GM18507 (cell line): ENCODE data around the gene HDAC7.
A peak's percentile ranks its signal among the peaks of the same experiment; 100 is the strongest.
"Not testable (repeated sequence)": the region's sequence is repeated elsewhere in the genome, so short reads cannot be mapped to it uniquely, and the experiment has no call there.

Source experiments
- DNase-seq: peaks from one replicate; pipeline ENCODE4 v3.0.0; 2011; ENCODE audit warnings: low read depth; ENCODE audit not compliant: insufficient read length; ENCODE audit errors: extremely low spot score
- FAIRE-seq: peaks from 2 replicates; lab custom pipeline; 2011; peaks lifted over from hg19 to GRCh38; lab: Jason Lieb, UNC

The HDAC7 gene

DNA sequence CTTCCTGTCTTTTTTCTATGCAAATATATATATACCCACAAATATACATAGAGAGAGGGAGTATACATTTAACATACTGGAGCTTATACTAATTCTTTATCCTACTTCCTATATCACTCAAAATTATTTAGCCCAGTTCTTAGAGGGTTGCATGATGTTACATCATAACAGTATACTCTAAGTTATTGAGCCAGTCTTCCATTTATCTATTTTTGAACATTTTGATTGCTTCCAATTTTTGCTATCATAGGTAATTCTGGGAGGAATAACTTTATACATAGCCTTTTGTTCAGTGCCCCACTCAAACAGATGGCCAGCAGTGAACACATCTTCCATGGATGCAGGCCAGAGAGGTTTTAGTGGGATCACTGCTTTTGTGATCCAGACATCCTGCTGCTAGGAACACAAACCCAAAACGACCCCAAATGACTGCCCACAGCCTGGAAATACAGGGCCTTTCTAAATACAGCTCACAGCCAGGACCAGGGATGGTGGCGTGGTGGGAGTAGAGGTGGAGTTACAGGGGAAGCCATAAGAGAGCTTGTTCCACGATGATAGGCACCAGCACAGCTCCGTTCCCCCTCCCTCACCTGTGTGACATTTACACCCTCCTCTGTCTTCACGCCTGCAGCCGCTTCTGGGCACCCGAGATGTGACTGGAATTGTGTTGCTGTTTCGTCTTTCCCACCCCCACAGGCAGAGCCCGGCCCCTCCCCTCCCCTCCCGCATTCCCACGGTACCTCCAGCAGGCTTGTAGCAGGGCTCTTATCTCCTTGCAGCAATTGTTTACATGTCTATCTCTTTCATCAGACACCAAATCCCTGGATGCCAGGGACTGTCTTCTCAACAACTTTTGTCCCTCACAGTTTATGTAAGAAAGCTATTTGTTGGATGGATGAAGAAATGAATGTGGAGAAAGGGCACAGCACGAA is 30.7 kb upstream of the HDAC7 start:
- DNase-seq (no peak), FAIRE-seq (no peak)

DNA sequence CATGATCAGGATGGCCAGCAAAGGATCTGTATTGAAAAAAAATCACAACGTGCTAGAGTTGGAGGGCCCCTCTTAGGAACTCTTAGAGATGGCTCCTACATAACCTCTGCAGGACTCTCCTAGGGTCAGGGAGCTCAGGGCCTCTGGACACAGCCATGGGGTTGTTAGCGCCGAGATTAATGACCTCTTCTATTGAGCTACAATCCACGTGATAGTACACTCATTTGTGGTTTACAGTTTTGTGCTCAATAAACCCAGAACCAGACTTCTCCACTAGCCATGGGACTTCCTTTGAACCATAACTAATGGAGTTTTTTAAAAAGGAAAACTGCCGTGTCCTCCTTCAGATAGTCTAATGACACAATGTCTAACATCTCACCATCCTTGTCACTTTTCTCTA is 29.6 kb upstream of the HDAC7 start:
- DNase-seq (no peak), FAIRE-seq (no peak)

DNA sequence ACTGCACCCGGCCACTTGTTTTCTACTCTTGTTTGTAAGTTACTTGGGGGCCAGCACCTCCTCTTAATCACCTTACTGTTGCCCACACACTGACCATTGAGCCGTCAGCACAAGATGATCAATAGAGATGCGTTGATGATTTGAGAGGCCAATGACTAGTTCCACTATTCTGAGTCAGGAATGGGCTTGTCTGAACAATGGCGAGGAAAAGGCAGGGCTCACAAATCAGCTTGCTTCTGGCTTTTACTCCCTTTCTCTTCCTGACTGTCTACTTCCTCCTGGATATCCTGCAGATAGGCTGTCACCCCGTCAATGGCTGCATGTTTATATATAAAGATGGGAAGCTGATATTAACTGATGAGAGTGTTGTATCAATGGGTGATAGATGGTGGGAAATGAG is 29.1 kb upstream of the HDAC7 start:
- FAIRE-seq: no peak

DNA sequence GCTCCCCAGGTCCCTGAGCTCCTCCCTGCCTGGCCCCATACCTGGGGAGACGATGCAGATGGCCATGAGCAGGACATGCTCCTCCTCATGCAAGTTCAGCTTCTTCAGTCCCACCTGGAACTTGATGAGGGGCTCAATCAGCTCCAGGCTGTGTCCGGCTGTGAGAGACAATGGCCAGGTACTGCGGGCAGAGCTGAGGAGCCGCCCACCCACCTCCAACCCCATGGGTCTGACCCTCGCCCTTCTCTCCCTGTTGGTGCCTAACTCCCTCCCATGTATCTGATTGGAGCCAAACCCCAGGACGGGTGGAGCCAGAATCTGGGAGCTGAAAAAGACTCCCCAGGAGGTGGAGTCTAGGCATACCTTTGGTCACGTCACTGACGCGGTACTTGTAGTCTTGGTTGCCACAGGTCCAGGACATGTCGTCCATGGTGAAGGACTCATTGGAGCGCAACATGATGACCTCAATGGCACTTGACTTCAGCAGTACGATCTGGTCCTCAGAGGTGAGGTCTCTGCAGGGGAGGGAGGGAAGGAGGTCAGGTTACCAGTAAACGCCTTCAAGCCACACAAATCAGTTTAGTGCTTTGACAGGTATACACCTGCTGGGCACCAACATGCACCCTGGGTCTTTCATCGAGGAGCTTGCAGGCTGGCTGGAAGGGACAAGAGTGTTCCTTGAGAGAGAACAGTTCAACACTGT is 26.7 kb upstream of the HDAC7 start:
- DNase-seq: no peak
- FAIRE-seq: no peak

More for the DNA sequence above, 29.1 kb upstream of the HDAC7 start:
- DNase-seq: no peak

DNA sequence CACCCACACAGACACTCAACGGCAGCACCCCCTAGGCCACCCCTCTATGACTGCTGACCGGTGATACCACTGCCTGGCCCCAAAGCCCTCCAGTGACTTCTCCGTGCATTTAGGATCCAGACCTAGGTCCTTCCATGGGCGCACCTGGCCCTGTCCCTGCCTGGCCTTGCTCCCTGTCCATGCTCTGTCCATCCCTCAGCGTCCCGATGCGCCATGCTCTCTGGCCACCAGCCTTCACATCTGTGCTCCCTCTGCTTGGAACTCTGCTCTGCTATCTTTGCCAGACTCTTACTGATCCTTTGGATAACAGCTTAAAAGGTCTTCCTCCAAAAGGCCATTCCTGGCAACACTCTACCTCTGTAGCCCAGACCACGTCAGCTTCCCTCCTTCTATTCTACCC is 25.4 kb upstream of the HDAC7 start:
- FAIRE-seq: no peak

DNA sequence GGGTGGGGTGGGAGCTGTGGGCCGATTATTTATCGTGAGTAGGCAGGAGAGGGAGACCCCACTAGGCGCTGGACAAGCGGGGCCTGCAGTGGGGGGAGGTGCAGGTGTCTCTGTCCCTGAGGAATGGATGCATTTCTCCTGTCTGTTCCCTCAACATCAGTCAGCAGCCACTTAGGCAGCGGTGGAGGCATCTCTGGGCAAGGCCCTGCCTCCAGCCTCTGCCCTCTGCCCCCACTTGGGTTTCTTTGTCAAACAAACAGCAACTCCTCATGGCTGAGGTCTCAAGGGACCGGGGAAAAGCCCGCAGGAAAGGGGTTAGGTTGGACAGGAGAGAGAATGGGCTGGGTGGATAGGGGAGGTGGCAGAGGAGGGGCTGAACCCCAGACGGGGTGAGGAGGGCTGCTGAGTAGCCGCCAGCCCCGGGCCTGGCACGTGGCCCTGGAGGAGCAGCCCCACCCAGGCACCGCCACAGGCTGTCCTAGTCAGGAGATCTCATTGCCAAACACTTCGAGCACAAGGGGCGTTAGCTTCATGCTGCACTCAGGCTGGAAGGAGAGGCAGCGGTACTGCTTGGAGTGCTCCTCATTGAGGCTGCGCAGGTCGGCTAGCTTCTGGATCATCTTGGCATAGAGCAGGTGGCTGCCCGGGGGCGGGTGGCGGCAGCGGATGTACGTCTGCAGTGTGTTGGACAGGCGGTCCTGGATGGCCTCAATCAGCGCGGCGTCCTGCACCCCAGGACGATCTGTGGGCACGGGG is 24.7 kb upstream of the HDAC7 start:
- FAIRE-seq (no peak), DNase-seq (no peak)

More for the DNA sequence above, 25.4 kb upstream of the HDAC7 start:
- no peak for DNase-seq

DNA sequence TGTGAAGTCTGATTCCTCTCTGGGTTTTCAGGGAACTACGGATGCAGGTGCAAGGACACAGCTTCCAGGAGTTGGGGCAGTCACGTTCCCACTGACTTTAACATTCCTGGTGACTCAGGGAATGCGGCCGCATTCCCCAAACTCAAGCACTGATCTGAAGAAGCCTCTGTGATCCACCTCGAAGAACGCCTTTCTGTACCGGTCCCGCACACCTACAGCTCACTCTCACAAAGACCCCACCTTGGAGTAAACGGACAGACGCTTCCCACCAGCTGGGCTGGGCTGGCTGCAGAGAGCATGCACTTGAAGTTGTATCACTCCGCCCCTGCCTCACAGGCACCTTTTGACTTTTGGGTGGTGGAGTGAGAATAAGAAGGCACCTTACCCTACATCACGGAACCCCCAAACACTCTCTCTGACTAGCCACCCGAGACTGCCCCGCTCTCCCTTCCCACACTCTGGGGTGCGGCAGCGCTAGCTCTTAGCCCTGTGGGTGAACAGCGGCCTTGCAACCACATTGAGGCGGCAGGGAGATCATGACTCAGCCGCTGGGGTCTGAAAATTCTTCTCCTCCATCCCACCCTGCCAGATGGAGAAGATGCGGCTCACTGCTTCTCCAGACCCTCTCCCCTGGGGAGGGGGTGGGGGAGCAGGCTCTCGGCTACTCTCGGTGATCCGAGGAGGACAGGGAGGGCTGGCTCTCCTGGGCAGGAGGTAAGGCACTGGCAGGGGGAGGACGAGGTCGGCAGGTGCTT is 23.7 kb upstream of the HDAC7 start:
- FAIRE-seq (no peak), DNase-seq (no peak)

DNA sequence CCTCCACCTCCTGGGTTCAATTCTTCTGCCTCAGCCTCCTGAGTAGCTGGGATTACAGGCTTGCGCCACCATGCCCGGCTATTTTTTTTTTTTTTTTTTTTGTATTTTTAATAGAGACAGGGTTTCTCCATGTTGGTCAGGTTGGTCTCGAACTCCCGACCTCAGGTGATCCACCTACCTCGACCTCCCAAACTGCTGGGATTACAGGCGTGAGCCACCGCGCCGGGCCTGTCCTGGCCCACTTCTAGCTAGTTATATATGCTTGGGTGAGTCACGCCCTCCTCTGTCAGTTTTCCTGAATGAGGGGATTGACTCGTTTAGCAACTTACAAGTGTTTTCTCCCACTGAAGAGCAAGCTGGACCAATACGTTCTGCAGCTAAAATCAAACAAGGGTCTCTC is 22.8 kb upstream of the HDAC7 start:
- not testable (repeated sequence) for DNase-seq, FAIRE-seq

DNA sequence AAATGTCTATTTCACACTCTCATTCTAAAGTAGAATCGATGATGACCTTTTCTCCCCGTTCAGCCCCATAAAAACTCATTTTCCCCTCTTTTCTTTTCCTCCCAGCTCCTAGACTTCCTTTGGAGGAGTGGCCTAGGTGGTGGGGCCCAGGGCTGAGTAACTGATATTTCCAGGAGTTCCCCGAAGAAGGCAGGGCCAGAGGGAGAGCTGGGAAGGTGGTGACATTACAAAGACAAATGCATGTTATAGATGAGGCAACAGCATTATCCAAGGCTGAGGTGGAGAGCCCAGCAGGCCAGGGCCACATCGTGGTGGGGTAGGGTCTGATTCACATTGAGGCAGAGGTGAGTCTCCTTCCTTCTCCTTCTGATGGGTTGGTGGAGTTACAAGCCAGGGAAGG is 22.2 kb upstream of the HDAC7 start:
- no peak for FAIRE-seq
- no peak for DNase-seq

DNA sequence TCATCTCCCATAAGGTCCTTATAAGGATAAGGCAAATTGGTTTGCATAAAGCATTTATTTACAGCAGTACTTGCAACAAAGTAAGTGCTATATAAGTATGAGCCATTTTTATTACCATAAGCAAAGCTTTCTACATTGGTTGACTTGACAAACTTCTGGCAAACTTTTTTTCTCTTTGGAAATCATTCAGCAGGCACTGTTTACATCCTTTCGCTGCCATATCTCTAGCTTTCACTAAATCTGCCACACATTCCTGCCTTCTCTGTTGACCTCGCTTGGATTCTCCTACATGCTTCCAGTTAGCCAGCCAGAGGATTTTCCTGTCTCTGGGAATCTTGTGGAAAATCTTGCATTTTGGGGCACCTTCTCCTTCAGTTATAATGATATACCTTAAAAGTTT is 21.8 kb upstream of the HDAC7 start:
- FAIRE-seq (no peak), DNase-seq (no peak)

DNA sequence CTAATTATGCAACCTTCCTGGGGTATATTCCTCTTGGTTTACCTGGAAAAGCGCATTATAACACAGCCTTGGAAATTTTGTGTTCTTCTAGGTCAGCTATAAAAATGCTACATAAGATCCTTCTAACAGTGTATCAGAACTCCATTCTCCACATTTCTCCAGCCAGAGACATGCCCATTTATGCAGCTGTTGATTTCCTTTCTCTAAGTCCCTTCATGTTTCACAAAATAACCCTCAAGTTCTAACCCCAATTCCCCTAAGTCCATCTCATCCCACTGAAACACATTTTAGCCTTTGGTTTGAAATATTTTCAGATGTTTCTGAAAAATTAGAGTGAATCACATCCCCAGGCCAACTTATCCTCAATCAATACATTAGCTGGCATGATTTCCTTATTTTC is 20.9 kb upstream of the HDAC7 start:
- FAIRE-seq: no peak
- DNase-seq: no peak

DNA sequence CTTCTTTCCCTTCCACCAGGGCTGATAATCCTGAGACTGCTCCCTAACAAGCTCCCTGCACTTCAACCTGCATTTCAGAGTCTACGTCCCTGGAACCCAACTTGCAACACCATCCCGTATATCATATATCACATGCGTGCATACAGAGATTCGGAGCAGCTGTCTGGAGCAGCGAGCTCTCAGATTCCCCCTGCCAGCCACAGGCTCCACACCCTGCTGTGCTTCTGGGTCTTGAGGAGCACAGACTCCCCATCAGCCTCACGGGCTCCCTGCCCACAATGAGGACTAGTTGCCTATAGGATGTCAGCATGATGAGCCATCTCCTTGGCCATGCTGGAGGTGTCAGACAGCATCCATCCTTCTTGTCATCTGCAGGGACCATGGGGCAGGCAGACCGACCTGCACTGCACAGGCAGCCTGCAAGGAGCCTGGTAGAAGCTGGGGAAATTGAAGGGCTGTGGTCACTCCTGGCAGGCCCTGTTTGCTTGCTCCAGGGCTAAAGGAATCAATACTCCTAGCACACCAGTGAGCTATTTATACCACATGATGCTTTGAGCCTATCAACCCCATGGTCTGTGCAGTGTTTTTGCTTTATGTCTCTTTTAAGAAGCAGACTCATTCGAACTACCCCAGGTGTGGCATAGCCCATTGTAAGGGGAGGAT is 19.6 kb upstream of the HDAC7 start:
- FAIRE-seq: no peak

DNA sequence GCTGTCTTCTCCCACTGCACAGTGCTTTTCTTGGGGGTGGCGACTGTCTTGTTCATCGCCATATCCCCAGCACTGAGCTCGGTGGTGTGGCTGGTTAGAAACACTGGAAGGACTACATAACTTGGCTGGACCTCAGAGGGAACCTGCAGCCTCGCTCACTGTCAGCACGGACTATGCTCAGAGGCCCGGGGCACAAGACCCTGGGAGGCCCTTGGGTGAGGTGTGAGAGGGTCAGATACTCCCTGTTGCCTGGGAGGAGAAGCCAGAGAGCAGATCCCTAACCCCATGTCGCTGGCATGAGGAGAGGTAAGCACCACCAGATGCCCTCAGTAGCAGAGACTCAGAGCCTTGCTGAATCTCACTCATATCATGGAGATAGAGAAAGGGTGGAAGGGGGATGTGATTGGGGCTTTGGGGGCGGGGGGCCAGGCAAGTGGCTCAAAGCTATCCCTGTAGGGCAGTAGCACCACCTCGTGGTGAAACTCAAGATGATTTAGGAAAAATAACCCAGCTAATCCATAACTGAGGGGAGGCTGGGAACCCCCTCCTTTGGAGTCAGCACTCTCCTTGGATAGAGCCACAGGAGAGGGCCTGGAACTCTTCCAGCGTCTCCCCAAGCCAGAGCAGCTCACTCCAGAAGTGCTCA is 18.7 kb upstream of the HDAC7 start:
- DNase-seq (no peak), FAIRE-seq (no peak)

More for the DNA sequence above, 19.6 kb upstream of the HDAC7 start:
- DNase-seq: no peak

DNA sequence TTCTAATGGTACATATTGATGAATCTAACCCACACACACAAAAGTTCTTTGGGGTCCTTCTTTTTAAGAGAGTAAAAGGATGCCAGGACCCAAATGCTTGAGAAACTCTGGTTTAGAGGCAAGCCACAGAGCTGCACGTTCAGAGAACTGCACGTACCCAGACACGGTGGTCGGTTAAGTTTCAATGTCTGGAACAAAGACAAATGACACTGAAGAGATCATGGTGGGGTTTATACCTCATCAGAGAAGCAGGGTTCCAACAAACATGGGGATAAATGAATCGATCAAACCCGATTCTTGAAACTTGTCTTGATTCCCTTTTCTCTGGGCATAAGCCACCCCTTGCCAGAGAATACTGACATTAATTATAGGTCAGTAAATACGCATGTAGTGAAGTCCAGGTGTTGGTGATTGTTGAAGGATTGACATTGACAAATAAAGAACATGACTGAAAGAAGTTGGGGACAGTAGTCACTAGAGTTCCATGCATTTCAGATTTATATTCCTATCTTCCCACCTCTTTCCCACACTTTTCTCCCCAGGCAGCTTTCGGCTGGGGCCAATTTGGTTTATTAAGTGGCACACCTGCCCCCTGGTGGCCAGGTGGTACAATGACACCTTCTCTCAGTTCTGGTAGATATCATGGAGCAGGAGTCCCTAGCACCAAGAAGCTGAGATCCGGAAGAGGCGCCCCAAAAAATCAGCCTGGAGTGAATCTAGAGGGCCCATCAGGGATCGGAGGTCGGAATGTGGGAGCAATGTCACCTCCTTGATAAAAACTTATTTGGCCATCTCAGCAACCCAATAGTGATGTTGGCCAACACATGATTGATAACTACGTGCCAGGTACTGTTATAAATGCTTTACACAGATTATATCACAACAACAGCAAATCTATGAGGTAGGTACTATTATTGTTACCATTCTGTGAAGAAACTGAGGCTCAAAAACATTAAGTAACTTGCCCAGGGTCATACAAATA is 17.8 kb upstream of the HDAC7 start:
- peak; percentile 75 for FAIRE-seq
- DNase-seq: no peak

DNA sequence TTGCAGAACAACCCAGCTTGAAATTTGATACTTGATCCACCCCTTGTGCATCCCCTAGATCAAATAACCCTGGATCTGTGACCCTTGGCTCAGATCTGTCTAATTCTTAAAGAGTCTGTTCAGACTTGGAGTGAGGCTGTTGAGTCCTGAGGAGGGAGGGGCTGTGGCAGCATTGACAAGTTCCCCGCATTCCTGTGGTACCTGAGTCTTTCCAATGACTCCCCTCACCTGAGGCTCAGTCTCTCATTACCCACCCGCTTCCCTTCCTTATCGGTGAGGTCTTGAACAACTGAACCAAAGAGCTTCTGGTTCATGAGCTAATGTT is 16.1 kb upstream of the HDAC7 start:
- FAIRE-seq: no peak
- no peak for DNase-seq

DNA sequence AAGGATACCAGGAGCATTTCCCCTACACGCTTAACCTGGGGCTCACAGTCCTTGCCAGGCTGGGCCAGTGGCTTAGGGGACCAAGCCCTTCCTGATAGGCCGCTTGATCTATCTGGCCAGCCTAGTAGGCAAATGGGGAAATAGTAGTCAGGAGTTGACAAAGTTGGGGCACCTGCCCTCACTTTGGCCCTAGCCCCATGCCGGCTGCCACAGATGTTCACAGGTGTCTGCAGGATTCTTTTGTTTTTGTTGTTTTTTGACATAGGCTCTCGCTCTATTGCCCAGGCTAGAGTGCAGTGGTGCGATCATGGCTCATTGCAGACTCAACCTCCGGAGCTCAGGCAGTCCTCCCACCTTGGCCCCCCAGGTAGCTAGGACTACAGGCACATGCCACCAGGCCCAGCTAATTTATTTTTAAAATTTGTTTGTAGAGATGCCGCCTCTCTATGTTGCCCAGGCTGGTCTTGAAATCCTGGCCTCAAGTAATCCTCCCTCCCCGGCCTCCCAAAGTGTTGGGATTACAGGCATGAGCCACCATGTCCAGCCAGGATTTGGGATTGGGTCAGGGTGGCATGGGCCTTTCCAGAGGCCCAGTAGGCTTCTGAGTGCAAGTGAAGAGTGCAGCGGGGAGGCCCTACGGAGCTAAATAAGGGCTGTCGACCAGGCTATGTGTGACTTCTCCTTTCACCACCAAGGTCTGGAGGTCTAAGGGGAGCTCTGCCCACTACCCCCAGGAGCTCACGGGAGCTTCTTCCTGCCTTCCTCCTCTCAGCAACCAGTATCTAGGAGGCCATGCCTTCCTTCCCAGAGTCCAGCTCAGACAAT is 15.5 kb upstream of the HDAC7 start:
- FAIRE-seq (no peak), DNase-seq (no peak)
